Astrocyte (in vitro differentiated cells and primary cell): ENCODE data around the gene BHLHA15. TPM values are rescaled to one million over a fixed set of nuclear protein-coding genes. Genes with fewer than 3 reads are reported as not detected.

Source experiments
- DNase-seq: peaks from one replicate; pipeline ENCODE4 v3.0.0-alpha.2; 2010; ENCODE audit warnings: low read depth
- FAIRE-seq: peaks from 2 replicates; lab custom pipeline; 2011; peaks lifted over from hg19 to GRCh38; lab: Jason Lieb, UNC
- H2AFZ ChIP-seq: 2 replicates; pipeline ENCODE4 v1.6.0; 2012; ENCODE audit warnings: low read depth, low read length, inconsistent platforms
- H3K27ac ChIP-seq: 2 replicates; pipeline ENCODE4 v1.5.1; 2011; ENCODE audit warnings: low read depth, low read length, inconsistent platforms
- H3K27me3 ChIP-seq: 2 replicates; pipeline ENCODE4 v1.6.0; 2011; ENCODE audit warnings: low read length, inconsistent platforms; ENCODE audit not compliant: insufficient read depth
- H3K36me3 ChIP-seq: 2 replicates; pipeline ENCODE4 v1.5.1; 2011; ENCODE audit warnings: low read length, inconsistent platforms; ENCODE audit not compliant: insufficient read depth
- H3K4me1 ChIP-seq: 2 replicates; pipeline ENCODE4 v1.5.1; 2011; ENCODE audit warnings: low read length, inconsistent platforms; ENCODE audit not compliant: insufficient read depth
- H3K4me2 ChIP-seq: 2 replicates; pipeline ENCODE4 v1.6.0; 2012; ENCODE audit warnings: low read length, inconsistent platforms
- H3K4me3 ChIP-seq: 2 replicates; pipeline ENCODE4 v1.5.1; 2011; ENCODE audit warnings: low read depth, mild to moderate bottlenecking, low read length, inconsistent platforms; ENCODE audit not compliant: insufficient read depth
- H3K79me2 ChIP-seq: 2 replicates; pipeline ENCODE4 v1.6.0; 2012; ENCODE audit warnings: mild to moderate bottlenecking, low read length, inconsistent platforms; ENCODE audit not compliant: insufficient read depth
- H3K9ac ChIP-seq: 2 replicates; pipeline ENCODE4 v1.6.0; 2012; ENCODE audit warnings: mild to moderate bottlenecking, low read length, inconsistent platforms
- H3K9me3 ChIP-seq: 2 replicates; pipeline ENCODE4 v1.5.1; 2012; ENCODE audit warnings: low read depth, mild to moderate bottlenecking, low read length, inconsistent platforms; ENCODE audit not compliant: insufficient read depth
- H4K20me1 ChIP-seq: 2 replicates; pipeline ENCODE4 v1.6.0; 2012; ENCODE audit warnings: low read length, inconsistent platforms; ENCODE audit not compliant: insufficient read depth
- H3K27ac Mint-ChIP-seq: one replicate; pipeline ENCODE4 v1.8.0; 2021; ENCODE audit warnings: mild to moderate bottlenecking, mixed read lengths; ENCODE audit not compliant: unreplicated experiment
- H3K27me3 Mint-ChIP-seq: one replicate; pipeline ENCODE4 v1.8.0; 2021; ENCODE audit warnings: low read depth, mixed read lengths; ENCODE audit not compliant: unreplicated experiment
- H3K36me3 Mint-ChIP-seq: one replicate; pipeline ENCODE4 v1.8.0; 2021; ENCODE audit warnings: low read depth, mixed read lengths; ENCODE audit not compliant: unreplicated experiment
- H3K4me1 Mint-ChIP-seq: one replicate; pipeline ENCODE4 v1.8.0; 2021; ENCODE audit warnings: low read depth, mixed read lengths; ENCODE audit not compliant: unreplicated experiment
- H3K4me3 Mint-ChIP-seq: one replicate; pipeline ENCODE4 v1.8.0; 2021; ENCODE audit warnings: mild to moderate bottlenecking, moderate library complexity, mixed read lengths; ENCODE audit not compliant: unreplicated experiment
- H3K9me3 Mint-ChIP-seq: one replicate; pipeline ENCODE4 v1.8.0; 2021; ENCODE audit warnings: mild to moderate bottlenecking, mixed read lengths; ENCODE audit not compliant: unreplicated experiment
- CTCF ChIP-seq: IDR thresholded peaks from 2 replicates; pipeline ENCODE4 v1.5.1; 2011; ENCODE audit warnings: low read depth, mild to moderate bottlenecking, inconsistent platforms, low read length, moderate library complexity; ENCODE audit not compliant: insufficient read depth
- EZH2 ChIP-seq: IDR thresholded peaks from 2 replicates; pipeline ENCODE4 v1.6.1; 2012; ENCODE audit warnings: mild to moderate bottlenecking, low read length, inconsistent platforms; ENCODE audit not compliant: insufficient read depth
- total RNA-seq: library from RNA; stranded (reverse); gene quantifications from 2 replicates; pipeline ENCODE4 v1.2.1, GENCODE V29; 2021

The BHLHA15 gene
- total RNA-seq, 1 donor from 2014 or later: 0.57 TPM

- Mint-ChIP-seq H3K4me3 (peak overlapping the region; percentile 45), H3K9me3 (peaks cover 3% of the 10 kb centered on the region), H3K4me1 (peaks cover 16% of the 10 kb centered on the region), H3K27ac (peak overlapping the region; percentile 72), H3K36me3 (peaks cover 31% of the 10 kb centered on the region), H3K27me3 (no peaks in the 10 kb centered on the region)
- H3K4me1 ChIP-seq: peaks cover 10% of the 10 kb centered on the region
- FAIRE-seq (no peak), DNase-seq (no peak)
- no peaks in the 10 kb centered on the region for H3K36me3 ChIP-seq
- no peak overlapping the region for H3K4me3 ChIP-seq
- no peak overlapping the region for H3K27ac ChIP-seq
- H3K9ac ChIP-seq: peak overlapping the region; percentile 23
- H2AFZ ChIP-seq: no peak overlapping the region
- H3K27me3 ChIP-seq: no peaks in the 10 kb centered on the region
- no peaks in the 10 kb centered on the region for H3K79me2 ChIP-seq
- H3K9me3 ChIP-seq: no peaks in the 10 kb centered on the region
- TF ChIP-seq EZH2 (no peak), CTCF (peak; percentile 62)
- no peak overlapping the region for H3K4me2 ChIP-seq
- H4K20me1 ChIP-seq: no peaks in the 10 kb centered on the region
Observed at GRCh38 chr7:98240961-98241673, 29.9 kb downstream of the BHLHA15 start.

GRCh38 chr7:98241674-98242241 is 30.5 kb downstream of the BHLHA15 start:
- Mint-ChIP-seq H3K4me1 (peaks cover 16% of the 10 kb centered on the region), H3K27me3 (no peaks in the 10 kb centered on the region), H3K27ac (no peak overlapping the region), H3K4me3 (no peak overlapping the region), H3K9me3 (peaks cover 3% of the 10 kb centered on the region), H3K36me3 (peaks cover 28% of the 10 kb centered on the region)
- peak overlapping the region; percentile 23 for H3K9ac ChIP-seq
- H4K20me1 ChIP-seq: no peaks in the 10 kb centered on the region
- no peak for FAIRE-seq
- no peak overlapping the region for H3K4me2 ChIP-seq
- no peaks in the 10 kb centered on the region for H3K27me3 ChIP-seq
- H3K36me3 ChIP-seq: no peaks in the 10 kb centered on the region
- DNase-seq: no peak
- no peak overlapping the region for H2AFZ ChIP-seq
- H3K79me2 ChIP-seq: no peaks in the 10 kb centered on the region
- peaks cover 10% of the 10 kb centered on the region for H3K4me1 ChIP-seq
- TF ChIP-seq CTCF (no peak), EZH2 (no peak)
- no peak overlapping the region for H3K4me3 ChIP-seq
- H3K27ac ChIP-seq: no peak overlapping the region
- no peaks in the 10 kb centered on the region for H3K9me3 ChIP-seq

GRCh38 chr7:98242342-98242741 is 31.1 kb downstream of the BHLHA15 start:
- Histone ChIP-seq H3K36me3 (no peaks in the 10 kb centered on the region), H3K79me2 (no peaks in the 10 kb centered on the region), H3K4me1 (peaks cover 10% of the 10 kb centered on the region), H3K9me3 (no peaks in the 10 kb centered on the region), H3K27me3 (no peaks in the 10 kb centered on the region), H3K4me3 (no peak overlapping the region), H3K9ac (no peak overlapping the region), H3K4me2 (no peak overlapping the region), H4K20me1 (no peaks in the 10 kb centered on the region), H2AFZ (no peak overlapping the region), H3K27ac (no peak overlapping the region)
- peaks cover 3% of the 10 kb centered on the region for H3K9me3 Mint-ChIP-seq
- H3K36me3 Mint-ChIP-seq: peaks cover 24% of the 10 kb centered on the region
- peaks cover 16% of the 10 kb centered on the region for H3K4me1 Mint-ChIP-seq
- no peak for TF ChIP-seq CTCF
- TF ChIP-seq EZH2: no peak
- no peak for FAIRE-seq
- no peak overlapping the region for H3K27ac Mint-ChIP-seq
- no peak overlapping the region for H3K4me3 Mint-ChIP-seq
- no peak for DNase-seq
- no peaks in the 10 kb centered on the region for H3K27me3 Mint-ChIP-seq
